GM12864 (cell line): Measurements from ENCODE around the gene CPNE9.

Experiments used
- DNase-seq: peaks from one replicate; pipeline ENCODE4 v3.0.0-alpha.2; 2011; ENCODE audit warnings: low read depth
- H3K4me3 ChIP-seq: 2 replicates; pipeline ENCODE4 v1.5.1; 2011; ENCODE audit warnings: mild to moderate bottlenecking, low read depth, low read length, control low read depth
- TF ChIP-seq, protein P1 (sequence below): IDR thresholded peaks from 2 replicates; pipeline ENCODE4 v1.5.1; 2011; ENCODE audit warnings: low read depth, mild to moderate bottlenecking, moderate library complexity, low read length, control low read depth, inconsistent platforms; ENCODE audit errors: missing control alignments

CPNE9 gene

DNA sequence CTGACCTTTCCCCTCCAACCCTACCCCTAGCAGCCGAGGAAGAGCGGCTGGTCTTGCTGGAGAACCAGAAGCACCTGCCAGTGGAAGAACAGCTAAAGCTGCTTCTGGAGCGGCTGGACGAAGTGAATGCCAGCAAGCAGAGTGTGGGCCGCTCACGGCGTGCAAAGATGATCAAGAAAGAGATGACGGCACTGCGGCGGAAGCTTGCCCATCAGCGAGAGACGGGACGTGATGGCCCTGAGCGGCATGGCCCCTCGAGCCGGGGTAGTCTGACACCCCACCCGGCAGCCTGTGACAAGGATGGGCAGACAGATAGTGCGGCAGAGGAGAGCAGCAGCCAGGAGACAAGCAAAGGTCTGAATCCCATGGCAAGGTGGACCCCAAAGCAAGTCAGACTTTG, 39.9 kb downstream of the CPNE9 start:
- DNase-seq, result no peak
- TF ChIP-seq, protein P1, sequence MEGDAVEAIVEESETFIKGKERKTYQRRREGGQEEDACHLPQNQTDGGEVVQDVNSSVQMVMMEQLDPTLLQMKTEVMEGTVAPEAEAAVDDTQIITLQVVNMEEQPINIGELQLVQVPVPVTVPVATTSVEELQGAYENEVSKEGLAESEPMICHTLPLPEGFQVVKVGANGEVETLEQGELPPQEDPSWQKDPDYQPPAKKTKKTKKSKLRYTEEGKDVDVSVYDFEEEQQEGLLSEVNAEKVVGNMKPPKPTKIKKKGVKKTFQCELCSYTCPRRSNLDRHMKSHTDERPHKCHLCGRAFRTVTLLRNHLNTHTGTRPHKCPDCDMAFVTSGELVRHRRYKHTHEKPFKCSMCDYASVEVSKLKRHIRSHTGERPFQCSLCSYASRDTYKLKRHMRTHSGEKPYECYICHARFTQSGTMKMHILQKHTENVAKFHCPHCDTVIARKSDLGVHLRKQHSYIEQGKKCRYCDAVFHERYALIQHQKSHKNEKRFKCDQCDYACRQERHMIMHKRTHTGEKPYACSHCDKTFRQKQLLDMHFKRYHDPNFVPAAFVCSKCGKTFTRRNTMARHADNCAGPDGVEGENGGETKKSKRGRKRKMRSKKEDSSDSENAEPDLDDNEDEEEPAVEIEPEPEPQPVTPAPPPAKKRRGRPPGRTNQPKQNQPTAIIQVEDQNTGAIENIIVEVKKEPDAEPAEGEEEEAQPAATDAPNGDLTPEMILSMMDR, result no peak

DNA sequence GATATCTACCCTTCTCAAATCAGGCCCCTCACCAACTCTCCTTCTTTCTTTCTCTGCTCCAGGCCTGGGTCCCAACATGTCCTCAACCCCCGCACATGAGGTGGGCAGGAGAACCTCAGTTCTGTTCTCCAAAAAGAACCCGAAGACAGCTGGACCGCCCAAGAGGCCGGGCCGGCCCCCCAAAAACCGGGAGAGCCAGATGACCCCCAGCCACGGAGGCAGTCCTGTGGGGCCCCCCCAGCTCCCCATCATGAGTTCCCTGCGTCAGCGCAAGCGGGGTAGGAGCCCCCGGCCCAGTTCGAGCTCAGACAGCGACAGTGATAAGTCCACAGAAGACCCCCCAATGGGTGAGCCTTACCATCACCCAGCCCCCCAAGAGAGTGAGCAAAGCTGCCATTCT, 40.5 kb downstream of the CPNE9 start:
- TF ChIP-seq, protein P1, result no peak
- H3K4me3 ChIP-seq, result no peak overlapping the region
- DNase-seq, result no peak

More for the DNA sequence above, 39.9 kb downstream of the CPNE9 start:
- H3K4me3 ChIP-seq, result no peak overlapping the region

DNA sequence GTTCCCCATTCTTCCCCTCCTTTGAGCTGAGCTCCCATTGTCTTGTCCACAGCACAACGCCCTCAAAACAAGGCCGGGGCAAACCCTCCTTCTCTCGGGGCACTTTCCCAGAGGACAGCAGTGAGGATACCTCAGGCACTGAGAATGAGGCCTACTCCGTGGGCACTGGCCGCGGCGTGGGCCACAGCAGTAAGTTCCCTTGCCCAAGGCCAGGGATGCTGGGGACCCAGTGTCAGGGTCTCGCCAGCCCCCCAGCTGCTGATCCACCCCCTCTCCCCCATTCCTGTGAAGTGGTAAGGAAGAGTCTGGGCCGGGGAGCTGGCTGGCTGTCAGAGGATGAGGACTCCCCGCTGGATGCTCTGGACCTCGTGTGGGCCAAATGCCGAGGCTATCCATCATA, 41.9 kb downstream of the CPNE9 start:
- no peak overlapping the region for H3K4me3 ChIP-seq
- TF ChIP-seq, protein P1, result no peak
- no peak for DNase-seq

DNA sequence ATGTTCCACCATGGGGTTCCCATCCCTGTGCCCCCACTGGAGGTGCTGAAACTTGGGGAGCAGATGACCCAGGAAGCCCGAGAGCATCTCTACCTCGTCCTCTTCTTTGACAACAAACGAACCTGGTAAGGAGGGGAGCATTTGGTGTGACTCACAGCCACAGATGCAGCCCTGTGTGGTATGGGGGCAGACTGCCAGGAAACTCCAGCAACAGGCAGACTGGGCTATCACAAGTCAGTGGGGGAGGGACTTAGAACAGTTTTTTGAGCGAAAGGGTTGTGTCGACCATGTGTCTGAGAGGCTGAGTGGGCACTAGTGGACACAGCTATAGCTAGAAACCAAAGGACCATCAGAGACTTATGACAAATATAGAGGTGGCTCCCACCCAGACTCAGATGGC, 42.7 kb downstream of the CPNE9 start:
- no peak for DNase-seq
- H3K4me3 ChIP-seq, result no peak overlapping the region
- TF ChIP-seq, protein P1, result no peak

DNA sequence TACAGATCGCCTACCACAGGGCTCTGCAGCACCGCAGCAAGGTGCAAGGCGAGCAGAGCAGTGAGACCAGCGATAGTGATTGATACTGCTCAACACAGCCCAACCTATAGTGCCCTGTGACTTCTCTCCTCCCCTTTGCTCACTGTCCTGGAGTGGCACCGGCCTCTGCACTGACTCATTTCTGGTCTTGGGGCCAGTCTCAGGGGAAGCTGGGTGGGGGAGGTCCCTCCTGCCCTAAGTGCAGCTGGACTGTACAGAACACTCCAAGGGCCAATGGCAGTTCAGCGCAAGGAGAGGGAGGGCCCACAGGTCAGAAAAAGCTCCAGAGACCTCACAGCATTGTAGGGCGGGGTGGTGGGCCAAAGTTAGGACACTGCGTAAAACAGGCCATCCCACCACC, 43.6 kb downstream of the CPNE9 start:
- no peak for DNase-seq
- TF ChIP-seq, protein P1, result no peak
- no peak overlapping the region for H3K4me3 ChIP-seq

DNA sequence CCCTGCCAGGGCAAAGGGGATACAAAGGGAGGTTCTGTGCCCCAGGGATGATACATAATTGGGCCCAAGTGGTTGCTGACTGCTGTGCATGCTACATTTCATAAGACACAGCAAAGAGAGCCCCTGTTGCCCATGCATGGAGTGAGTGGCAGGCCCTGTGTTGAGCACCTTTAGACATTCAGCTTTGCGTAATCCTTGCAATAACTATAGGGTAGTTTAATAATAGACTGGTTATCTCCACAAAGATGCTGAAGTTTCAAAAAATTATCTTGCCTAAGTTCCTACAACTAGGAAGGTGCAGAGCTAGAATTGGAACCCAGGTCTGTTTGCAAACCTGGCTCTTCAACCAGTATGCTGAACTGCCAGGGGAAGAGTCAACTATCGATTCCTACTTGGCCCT, 44.4 kb downstream of the CPNE9 start:
- no peak for DNase-seq
- no peak overlapping the region for H3K4me3 ChIP-seq
- TF ChIP-seq, protein P1, result no peak

DNA sequence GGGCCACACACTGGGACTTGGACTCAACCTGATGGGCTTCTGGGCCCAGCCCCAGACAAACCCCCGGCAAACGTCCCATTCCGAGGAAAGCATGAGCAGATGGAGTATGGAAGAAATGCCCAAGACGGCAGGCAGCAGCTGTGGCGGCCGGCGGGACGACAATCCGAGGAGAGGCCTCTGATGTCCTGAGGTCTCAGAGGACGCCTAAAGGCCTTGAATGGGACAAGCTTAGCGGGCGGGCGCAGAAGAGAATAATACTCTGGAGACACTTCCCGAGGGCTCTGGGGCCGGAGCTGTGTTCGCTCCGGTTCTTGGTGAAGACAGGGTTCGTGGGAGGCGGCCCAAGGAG, 45.6 kb downstream of the CPNE9 start:
- peak overlapping the region; percentile 66 for H3K4me3 ChIP-seq
- TF ChIP-seq, protein P1, result no peak
- no peak for DNase-seq
